Kidney tubule cell (primary cell): ENCODE data around the gene SPEN.
A peak's percentile ranks its signal among the peaks of the same experiment; 100 is the strongest.
"Not testable (repeated sequence)": the region's sequence is repeated elsewhere in the genome, so short reads cannot be mapped to it uniquely, and the experiment has no call there.

Source experiments
- DNase-seq: peaks from one replicate; pipeline ENCODE4 v3.0.0-alpha.2; 2018; ENCODE audit warnings: low spot score

The SPEN gene

GRCh38 chr1:15858069-15858670 is 10.7 kb downstream of the SPEN start:
- DNase-seq, result no peak

- DNase-seq, result no peak
These were observed 11.3 kb downstream of the SPEN start for GRCh38 chr1:15858672-15859372.

GRCh38 chr1:15863156-15863901 is 15.8 kb downstream of the SPEN start:
- no peak for DNase-seq

GRCh38 chr1:15866721-15867201 is 19.3 kb downstream of the SPEN start:
- DNase-seq, result no peak

- DNase-seq, result no peak
These were observed 19.8 kb downstream of the SPEN start for GRCh38 chr1:15867288-15867687.

GRCh38 chr1:15869413-15869812 is 21.9 kb downstream of the SPEN start:
- no peak for DNase-seq

- DNase-seq, result no peak
These were observed 22.9 kb downstream of the SPEN start for GRCh38 chr1:15870421-15870820.

- no peak for DNase-seq
These were observed 27.0 kb downstream of the SPEN start for GRCh38 chr1:15874471-15874870.

- DNase-seq, result peak; percentile 81
These were observed 29.0 kb downstream of the SPEN start for GRCh38 chr1:15876357-15877055.

GRCh38 chr1:15881961-15882360 is 34.5 kb downstream of the SPEN start:
- DNase-seq, result no peak

GRCh38 chr1:15882665-15883064 is 35.2 kb downstream of the SPEN start:
- DNase-seq, result no peak

GRCh38 chr1:15883326-15883725 is 35.8 kb downstream of the SPEN start:
- no peak for DNase-seq

- no peak for DNase-seq
These were observed 37.0 kb downstream of the SPEN start for GRCh38 chr1:15884477-15884876.

GRCh38 chr1:15885269-15885668 is 37.8 kb downstream of the SPEN start:
- no peak for DNase-seq

- DNase-seq, result peak; percentile 94
These were observed 38.4 kb downstream of the SPEN start for GRCh38 chr1:15885701-15886610.

- no peak for DNase-seq
These were observed 39.2 kb downstream of the SPEN start for GRCh38 chr1:15886611-15887167.

- not testable (repeated sequence) for DNase-seq
These were observed 45.5 kb downstream of the SPEN start for GRCh38 chr1:15892857-15893599.

GRCh38 chr1:15895233-15895632 is 47.7 kb downstream of the SPEN start:
- DNase-seq, result no peak

- DNase-seq, result peak; percentile 66
These were observed 49.5 kb downstream of the SPEN start for GRCh38 chr1:15896841-15897610.

GRCh38 chr1:15899266-15899665 is 51.8 kb downstream of the SPEN start:
- no peak for DNase-seq
